HG02938 (cell line): ENCODE measurements around the gene LMTK3.
A peak's percentile ranks its signal among the peaks of the same experiment; 100 is the strongest.

ENCODE experiments used
- ATAC-seq: cut with Tn5 transposase; IDR thresholded peaks from one replicate; pipeline ENCODE4 v1.9.1; 2021; ENCODE audit warnings: mild to moderate bottlenecking, moderate library complexity; ENCODE audit not compliant: unreplicated experiment

The LMTK3 gene

GRCh38 chr19:48452289-48453190, 59.1 kb downstream of the LMTK3 start:
- no peak for ATAC-seq

DNA sequence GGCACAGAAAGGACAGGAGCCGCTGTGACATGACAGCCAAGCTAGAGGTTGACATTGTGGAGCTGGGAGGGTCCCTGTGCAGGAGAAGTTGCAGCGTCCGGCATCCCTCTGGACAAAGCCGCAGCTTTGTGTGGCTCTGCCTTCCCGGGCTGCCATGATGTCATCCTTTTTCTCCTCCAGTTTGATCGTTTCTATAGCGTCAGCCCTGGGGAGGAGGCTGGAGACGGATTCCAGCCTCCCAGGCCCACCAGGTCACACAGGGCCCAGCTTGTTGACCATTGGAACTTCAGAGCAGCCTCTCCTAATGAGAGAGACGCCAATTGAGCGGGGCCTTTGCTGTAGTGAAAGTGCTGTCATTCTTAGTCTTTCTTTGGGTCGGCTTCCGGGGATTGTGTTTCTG, 60.0 kb downstream of the LMTK3 start:
- ATAC-seq, result no peak

DNA sequence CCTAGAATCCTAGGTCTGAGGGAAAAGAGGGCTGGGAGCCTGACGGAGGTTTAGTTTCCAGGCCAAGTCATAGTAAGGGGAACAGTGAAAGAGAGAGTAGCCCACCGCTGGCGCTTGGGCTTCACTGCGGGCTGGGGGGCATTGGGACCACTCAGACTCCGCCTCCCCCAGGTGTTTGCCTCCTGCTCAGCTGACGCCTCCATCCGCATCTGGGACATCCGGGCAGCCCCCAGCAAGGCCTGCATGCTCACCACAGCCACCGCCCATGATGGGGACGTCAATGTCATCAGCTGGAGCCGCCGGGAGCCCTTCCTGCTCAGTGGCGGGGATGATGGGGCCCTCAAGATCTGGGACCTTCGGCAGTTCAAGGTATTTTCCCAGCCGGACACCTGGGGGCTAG, 60.8 kb downstream of the LMTK3 start:
- no peak for ATAC-seq

- ATAC-seq, result no peak
These were observed 61.2 kb downstream of the LMTK3 start for GRCh38 chr19:48450441-48450840.

DNA sequence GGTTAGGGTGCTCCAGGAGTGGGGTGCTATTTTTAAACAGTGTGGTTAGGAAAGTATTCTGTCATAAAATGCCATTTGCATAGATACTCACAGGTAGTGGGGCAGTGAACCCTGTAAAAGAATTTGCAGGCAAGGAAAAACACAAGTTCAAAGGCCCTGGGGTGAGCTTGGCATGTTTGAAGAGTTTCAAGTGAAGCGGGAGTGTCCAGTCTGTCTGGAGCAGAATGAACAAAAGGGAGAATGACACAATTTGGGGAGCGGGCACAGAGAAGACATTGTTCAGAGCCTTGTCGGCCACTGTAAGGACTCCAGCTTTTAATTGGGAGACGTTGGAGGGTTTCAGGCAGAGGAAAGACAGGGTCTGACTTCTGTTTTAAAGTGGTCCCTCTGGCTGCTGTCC, 63.1 kb downstream of the LMTK3 start:
- ATAC-seq, result no peak

DNA sequence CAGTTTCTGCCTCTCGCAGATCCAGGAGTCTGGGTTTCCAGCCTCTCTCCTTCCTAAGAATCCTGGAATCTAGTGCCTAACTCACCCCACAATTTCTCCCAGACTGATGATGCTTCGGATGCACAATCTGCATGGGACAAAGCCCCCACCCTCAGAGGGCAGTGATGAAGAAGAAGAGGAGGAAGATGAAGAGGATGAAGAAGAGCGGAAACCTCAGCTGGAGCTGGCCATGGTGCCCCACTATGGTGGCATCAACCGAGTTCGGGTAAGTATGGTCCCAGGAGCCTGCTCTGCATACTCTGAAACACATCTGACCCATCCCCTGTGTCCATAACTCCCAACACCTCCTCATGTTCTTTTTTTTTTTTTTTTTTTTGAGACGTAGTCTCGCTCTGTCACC, 65.1 kb downstream of the LMTK3 start:
- ATAC-seq, result no peak

GRCh38 chr19:48445606-48446481, 65.8 kb downstream of the LMTK3 start, which contains the start of gene GRWD1:
Gene GRWD1, plus strand, starts transcription at chr19:48445983. Its CDS starts 23 bp downstream, at chr19:48446006.
- ATAC-seq, result peak; percentile 85

- ATAC-seq, result peak; percentile 21
These were observed 66.4 kb downstream of the LMTK3 start for GRCh38 chr19:48445256-48445605.

GRCh38 chr19:48444936-48445200, 66.8 kb downstream of the LMTK3 start:
- ATAC-seq, result no peak

- no peak for ATAC-seq
These were observed 67.3 kb downstream of the LMTK3 start for GRCh38 chr19:48444129-48444935.

DNA sequence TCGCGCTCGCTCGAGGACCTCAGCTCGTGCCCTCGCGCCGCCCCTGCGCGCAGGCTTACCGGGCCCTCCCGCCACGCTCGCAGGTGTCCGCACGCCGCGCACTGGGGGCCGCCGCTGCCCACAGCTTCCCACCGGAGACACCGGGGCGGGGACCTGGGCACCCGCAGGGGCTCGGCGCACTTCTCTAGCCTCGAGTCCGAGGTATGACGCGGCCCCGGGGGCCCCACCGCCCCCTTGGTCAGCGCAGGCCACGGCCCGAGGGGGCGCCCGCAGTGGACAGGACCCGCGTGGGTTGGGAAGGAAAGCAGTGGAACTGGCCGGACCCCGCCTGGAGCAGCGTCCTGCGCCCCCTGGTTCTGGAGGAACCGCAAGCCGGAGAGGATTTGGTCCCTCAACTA, 67.9 kb downstream of the LMTK3 start:
- no peak for ATAC-seq

DNA sequence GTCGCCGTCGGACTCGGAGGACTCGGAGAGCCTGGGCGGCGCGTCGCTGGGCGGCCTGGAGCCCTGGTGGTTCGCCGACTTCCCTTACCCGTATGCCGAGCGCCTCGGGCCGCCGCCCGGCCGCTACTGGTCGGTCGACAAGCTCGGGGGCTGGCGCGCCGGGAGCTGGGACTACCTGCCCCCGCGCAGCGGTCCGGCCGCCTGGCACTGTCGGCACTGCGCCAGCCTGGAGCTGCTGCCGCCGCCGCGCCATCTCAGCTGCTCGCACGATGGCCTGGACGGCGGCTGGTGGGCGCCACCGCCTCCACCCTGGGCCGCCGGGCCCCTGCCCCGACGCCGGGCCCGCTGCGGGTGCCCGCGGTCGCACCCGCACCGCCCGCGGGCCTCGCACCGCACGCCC, 68.4 kb downstream of the LMTK3 start:
- ATAC-seq, result no peak

DNA sequence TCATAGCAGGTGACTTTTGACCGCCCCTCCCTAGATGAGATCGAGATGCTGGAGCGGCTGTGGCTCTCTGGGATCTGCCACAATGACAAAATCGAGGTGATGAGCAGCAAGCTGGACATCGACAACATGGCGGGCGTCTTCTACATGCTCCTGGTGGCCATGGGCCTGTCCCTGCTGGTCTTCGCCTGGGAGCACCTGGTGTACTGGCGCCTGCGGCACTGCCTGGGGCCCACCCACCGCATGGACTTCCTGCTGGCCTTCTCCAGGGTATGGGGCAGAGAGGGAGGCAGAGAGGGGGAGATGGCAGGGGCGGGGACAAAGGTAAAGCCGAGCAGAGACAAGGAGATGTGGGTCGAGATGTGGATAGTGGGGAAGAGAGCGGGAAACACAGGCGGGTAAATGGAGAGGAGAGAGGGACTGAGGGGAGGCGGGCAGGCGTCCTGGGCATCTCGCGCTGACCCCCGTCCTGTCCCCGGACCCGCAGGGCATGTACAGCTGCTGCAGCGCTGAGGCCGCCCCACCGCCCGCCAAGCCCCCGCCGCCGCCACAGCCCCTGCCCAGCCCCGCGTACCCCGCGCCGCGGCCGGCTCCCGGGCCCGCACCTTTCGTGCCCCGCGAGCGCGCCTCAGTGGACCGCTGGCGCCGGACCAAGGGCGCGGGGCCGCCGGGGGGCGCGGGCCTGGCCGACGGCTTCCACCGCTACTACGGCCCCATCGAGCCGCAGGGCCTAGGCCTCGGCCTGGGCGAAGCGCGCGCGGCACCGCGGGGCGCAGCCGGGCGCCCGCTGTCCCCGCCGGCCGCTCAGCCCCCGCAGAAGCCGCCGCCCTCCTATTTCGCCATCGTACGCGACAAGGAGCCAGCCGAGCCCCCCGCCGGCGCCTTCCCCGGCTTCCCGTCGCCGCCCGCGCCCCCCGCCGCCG, 69.3 kb downstream of the LMTK3 start:
- ATAC-seq, result no peak

DNA sequence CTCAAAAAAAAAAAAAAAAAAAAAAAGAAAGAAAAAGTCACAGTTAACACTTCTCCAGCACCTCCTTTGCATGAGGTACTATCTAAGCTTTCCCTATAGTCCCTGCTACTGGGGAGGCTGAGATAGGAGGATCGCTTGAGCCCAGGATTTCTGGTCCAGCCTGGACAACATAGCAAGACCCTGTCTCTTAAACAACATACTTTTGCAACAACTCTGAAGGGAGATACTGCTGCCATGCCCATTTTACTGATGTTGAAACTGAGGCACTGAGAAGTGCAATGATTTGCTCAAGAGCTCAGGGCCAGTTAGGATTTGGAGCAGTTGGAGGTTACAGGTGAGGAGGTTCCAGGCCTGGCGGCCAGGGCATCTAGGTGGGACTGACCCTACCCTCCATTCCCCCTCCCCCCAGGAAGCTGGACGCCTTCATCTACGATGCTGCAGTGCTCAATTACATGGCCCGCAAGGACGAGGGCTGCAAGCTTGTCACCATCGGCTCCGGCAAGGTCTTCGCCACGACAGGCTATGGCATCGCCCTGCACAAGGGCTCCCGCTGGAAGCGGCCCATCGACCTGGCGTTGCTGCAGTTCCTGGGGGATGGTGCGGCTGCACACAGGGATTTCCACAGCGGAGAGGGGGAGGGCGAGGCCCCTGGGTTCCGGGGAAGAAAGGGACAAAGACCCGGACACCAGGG, 70.1 kb downstream of the LMTK3 start:
- ATAC-seq, result no peak

DNA sequence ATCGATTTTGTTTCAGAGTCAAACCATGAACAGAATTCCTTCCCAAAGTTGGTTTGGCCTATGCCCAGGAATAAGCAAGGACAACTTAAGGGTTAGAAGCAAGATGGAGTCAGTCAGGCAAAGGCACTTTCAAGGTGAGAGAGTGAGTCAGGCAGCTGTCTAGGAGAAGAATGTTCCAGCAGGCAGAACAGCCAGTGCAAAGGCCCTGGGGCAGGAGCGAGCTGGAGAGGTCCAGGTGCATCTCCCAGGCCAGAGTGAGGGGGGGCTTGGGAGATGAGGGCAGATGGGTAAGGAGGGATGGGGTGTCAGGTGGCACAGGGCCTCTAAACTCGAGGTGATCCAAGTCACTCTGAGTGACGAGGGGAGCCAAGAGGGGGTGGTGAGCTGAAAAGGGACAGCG, 75.0 kb downstream of the LMTK3 start:
- no peak for ATAC-seq
